Hippocampal formation (tissue), 2 donors: ENCODE results near the gene TGFBR2.
"Not testable (repeated sequence)": the region's sequence is repeated elsewhere in the genome, so short reads cannot be mapped to it uniquely, and the experiment has no call there.

Source experiments
- DNase-seq, 2 donors: peaks; one replicate each; lab custom pipeline; 2025; lab: John Stamatoyannopoulos, UW

Gene TGFBR2

DNA sequence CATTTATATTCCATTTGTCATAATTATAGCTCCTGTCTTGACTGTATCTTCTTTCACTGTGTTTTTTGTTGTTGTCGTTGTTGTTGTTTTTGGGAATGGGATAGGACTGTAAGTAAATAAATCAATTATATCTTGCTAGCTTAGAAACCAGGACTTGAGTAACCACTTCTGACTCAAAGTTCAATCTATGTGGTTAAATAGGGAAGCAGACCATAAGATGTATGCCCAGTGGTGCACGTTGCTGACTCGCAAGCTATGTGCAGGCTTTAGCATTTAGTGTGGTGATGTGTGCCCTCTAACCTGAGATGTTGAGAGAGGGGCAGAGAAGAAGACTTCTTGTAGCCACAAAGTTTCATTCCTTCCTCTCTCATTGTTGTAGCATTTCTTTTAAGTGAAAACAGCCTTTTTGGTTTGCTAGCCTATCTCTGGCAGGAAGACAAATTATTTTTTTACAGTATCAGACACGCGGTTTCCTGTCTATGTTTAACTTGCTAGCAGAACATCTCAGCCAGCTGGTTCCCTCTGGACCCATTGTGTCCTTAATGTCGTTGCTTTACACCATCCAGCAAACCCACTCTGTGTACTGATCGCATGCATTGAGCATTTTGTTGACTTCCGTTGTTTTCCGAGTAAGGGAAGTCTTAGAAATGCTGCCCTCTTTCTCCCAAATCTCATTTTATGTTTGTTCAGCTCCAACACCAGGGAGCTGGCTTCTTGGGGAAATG, 52.1 kb downstream of the TGFBR2 start:
- DNase-seq, result no peak

DNA sequence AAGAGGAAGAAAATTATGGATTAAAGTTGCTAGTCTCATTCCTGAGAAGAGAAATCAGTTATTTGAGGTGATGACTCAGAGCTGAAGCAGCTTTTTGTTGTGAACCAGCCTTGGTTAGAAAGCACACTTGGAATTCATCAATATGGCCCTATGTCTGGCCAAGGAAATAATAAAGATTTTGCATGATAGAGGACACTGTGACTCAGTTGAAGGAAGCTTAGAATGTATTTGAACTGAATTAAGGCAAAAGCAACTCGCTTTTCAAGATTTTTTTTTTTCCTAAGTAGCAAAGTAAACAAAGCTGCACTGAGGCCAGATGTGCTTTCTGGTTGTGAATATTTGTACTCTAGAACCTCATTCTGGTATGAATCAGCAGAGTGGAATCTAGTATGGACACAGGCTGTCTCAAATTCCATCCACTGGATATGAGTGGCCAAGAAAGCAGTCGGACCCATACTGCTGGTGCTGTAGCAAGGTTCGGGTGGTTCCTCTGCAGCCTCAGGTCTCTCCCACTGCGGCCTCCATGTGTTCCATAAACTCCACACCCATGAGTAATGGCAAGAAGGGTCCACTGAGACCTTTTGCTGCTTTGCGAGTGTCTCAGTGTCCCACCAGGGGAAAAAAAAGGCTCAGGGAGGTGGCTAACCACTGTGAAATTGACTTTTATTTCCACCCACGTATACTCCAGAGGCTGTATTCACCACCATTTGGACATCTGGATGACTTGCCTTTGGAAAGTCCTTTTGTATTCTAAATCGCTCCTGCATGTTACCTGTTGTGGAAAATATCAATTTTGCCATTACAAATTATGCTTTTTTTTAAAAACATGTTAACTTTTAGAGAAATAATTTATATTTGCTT, 53.1 kb downstream of the TGFBR2 start:
- DNase-seq, result no peak

DNA sequence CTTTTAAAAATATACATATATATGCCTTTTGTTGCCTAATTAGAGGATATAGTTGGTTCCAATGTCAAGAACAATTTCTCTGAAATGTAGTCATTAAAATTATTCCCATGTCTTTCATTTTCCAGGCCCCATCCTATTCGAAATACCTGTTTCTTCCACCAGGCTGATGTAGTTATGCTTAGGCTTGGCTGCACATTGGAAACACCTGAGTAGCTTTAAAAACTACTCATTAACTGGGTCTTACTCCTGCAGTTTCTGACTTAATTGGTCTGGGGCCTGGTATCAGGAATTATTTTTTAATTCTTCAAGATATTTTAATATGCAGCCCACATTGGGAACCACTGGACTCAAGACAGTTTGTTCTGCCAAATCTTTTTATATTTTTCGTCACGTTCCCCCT, 53.7 kb downstream of the TGFBR2 start:
- no peak for DNase-seq

DNA sequence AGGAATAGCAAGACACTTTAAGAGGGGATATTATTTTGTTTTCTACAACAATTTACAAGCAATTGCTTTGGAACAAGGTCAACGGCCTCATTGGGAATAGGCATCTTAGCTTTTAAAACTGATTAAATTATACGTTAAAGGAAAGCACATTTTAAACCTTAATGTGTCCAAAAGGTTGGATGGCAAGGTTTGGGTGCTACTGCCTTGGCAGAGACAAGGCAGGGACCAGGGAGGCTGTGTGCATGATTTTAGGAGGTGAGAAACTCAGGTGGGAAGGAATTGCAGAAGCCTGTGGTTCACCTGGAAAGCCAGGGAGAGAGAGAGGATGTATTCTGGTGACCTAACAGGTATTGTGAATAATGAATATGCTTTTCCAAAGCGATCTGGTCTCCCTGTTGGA, 54.3 kb downstream of the TGFBR2 start:
- DNase-seq, result no peak

DNA sequence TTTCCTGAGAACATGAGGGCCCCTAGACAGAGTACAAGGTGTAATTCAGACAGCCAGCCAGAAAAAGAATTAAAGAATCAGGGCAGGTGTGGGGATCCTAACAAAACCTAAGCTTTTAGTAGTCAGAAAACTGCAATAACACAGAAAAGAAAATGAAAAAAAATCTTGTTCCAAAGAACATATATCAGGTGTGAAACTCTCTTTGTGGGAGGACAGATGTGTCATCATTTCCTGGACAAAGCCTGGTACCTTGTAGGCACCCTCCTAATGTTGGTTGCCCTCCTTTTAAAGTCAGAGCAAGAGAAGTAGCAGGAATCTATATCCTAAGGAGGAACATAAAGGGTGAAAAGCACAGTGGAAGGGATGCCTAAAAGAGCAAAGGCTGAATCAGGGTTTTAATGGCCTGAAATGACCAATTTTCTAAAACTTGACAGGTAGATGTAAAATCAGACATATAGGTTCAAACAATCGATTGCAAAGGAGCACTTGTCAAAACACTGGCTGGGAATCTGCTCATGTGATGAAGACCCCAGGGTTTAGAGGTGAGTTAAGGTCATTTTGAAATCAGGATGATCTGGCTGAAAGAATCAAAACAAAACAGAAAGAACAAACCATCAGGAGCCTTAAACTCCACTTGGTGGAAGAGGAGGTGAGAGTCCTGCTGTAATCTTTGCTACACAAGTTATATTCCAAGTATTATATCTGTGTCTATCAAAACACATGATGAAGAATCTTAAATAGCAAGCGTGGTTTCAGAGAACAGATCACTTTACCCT, 54.9 kb downstream of the TGFBR2 start:
- DNase-seq, result no peak

DNA sequence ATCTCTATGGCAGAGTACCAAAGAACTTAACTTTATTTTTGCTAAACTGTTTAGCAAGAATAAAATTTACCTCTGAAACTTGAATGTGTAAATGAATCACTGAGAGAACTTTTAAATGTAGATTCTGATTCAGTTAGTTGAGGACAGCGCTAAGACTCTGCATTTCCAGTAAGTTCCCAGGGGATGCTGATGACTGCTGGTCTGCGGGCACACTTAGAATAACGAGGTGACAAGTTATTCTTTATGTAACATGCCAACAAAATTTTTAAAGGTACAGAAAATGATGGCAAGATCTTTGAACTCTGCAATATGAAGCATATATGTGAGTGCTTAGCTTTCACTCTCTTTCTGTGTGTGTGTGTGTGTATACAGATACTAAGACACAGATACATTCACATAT, 56.4 kb downstream of the TGFBR2 start:
- DNase-seq, result no peak

DNA sequence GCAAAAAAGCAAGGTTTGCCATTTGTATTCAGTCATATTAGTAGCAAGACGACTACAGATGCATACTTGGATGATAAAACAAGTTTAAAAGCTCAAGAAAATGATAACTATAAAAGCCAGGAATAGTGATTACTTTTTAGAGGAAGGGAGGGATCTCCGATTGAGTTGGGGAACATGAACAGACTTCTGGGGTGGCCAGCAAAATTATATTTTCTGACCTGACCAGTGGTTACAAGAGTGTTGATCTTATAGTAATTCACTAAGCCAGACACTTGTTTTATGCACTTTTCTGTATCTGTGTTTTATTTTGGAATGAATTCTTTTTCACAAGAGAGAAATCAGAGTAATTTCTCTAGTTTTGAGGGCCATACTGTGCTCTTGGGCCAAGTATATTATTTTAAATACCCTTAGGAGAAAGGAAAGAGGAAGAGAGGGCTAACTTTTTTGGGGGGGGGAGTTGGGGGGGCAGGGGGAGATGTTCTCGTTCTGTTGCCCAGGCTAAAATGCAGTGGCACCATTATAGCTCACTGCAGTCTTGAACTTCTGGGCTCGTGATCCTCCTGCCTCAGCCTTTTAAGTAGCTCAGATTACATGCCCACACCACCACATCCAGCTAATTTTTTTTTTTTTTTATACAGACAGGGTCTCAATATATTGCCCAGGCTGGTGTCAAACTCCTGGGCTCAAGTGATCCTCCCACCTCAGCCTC, 57.3 kb downstream of the TGFBR2 start:
- DNase-seq, result no peak

DNA sequence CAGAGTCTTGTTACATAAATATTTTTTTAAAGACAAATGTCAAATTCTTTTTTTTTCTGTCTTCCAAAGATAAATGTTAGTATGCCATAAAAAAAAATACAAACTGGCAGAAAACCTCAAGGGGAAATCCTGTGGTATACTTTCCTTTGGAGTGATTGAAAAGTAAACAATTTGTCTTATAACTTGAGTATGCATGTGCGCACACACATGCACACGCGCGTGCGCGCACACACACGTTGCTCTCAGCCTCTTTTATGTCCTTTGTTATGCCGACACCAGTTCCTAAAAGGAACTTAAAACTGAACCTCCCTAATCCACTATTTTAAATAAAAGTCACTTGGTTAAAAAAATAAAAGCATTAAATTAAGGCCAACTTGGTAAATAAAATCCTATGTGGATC, 58.1 kb downstream of the TGFBR2 start:
- DNase-seq, result no peak

DNA sequence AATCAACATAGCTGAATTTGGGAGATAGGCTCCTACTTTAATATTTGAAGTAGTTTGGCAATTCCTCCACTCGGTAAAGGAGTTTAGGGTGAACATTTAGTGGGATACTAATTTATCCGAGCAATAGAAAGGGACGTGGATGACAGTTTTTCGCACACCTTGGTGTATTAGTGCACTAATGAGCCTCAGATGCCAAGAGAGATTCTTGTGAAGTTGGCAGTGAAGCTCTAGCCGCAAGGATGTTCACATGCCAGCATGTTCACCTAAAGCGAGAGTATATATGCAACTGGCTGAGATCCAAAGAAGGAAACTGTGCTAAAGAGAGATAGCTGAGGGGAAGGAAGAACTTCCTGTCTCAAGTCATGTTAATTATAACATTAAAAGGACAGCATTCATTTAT, 58.5 kb downstream of the TGFBR2 start:
- DNase-seq, result no peak

DNA sequence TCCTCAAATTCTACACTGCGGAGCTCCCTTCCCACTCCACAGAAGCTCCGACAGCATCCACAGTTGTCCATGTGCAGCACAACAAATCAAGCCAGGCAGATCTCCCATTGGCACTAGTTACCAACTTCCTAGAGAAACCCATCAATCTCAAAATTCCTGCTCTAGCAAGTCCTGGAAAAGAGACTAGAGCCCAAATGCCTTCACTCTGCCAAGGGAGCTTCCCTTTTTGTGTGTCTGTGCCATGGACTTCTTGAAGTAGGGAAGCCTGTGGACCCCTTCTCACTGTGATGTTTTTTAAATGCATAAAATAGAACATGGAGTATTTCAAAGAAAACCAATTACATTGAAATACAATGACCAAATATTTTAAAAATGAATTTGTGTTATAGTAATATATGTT, 59.1 kb downstream of the TGFBR2 start:
- no peak for DNase-seq

DNA sequence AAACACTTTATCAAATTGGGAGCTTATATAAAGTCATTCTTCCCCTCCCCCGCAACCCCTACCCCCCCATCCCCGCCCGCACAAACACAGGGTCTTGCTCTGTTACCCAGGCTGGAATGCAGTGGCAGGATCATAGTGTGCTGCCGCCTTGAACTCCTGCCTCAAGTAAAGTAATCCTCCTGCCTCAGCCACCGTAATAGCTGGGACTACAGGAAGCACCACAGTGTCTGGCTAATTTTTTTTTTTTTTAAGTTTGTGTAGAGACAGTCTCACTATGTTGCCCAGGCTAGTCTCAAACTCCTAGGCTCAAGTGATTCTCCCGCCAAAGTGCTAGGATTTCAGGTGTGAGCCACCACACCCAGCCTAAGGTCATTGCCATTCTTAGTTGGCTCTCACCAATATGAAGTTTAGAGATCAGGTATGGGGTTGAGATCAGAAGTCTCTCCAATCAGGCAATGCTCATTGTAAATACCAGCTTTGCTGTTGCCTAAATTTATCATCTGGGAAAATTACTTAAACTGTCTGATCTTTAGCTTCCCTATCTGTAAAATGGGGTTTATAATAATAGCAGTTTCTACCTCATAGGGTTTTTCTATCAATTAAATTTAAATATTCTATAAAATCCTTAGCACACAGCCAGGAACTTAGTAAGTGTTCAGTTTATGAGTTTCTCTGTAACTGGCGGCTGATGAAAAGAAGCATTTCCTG, 60.3 kb downstream of the TGFBR2 start:
- DNase-seq, result no peak

DNA sequence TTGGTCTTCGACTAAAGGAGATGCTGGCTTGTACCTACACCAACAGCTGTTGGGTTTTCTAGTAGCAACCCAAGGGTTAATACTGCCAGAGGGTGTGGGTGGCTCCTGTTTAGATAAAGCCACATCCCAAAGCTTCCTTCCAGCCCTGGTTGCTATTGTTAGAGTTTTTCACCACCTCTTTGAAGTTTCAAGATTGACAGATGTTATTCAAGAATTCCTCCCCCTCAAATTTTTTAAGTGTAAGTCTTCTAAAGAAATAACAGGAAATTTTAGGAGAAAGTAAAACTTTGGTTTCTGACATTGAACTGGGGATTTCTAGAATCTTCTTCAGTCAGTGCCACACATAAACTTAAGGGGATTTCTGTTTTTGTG, 60.9 kb downstream of the TGFBR2 start:
- DNase-seq, result no peak

DNA sequence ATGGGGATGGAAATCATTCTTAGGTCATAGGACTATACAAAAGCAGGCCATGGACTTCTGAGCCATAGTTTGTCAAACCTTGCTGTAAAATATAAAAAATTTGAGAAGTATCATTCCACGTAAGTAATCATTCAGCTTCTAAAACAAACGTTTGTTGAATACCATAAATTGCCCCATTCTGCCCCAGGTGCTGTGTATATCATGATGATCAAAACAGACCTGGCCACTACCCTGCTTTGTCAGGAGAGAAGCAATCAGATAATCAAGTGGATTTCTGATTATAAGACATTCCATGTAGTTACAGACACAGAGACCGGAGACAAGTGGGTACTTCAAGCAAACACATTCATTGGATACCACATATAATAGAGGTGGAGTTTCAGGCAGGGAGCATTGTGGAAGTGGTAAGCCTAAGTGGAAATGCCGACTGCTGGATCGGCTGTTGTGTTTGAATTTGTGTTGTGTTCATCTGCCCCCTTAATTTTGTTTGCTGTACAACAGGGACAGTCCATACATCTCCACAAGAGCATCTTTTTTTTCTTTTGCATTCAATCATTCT, 61.7 kb downstream of the TGFBR2 start:
- DNase-seq, result no peak

DNA sequence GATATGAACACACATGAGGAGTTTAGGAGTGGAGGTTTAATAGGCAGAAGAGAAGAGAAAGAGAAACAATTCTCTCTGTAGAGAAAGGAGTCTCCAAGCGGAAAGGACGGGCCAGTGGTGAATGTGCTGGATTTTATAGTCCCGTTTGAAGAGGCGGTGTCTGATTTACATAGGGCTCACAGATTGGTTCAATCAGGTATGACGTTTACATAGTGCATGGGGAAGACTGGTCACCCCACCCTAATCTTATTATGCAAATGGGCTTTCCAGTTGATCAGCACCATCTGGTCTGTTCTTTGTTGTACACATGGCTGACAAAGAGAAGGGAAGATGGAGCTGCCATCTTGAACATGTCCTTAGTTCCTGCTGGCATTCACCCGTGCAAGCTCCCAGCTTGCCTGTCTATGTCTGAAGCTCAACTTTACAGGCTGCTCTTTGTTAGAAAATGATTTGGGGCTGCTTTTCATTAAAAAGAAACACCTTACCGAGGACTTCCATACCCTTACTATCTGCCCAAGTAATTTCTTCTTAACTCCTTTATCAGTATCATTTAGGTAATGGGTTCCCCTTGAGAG, 63.0 kb downstream of the TGFBR2 start:
- not testable (repeated sequence) for DNase-seq

DNA sequence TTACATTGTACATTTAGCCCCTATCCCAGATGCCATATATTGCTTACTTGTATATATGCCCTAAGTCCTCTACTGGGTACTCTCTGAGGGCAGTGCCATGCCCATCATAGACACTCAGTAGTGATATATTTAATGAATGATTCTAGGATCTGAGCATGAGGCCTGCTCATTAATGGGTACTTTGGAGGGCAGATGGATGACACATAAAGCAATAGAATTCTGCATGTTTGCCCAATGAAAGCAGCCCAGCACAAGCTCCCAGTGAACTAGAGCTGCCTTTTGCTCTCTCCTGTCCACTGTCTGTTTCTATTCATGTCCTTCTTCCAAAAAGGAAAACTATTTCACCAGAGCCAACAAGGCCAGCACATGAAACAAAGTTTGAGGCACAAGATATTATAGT, 63.9 kb downstream of the TGFBR2 start:
- no peak for DNase-seq

DNA sequence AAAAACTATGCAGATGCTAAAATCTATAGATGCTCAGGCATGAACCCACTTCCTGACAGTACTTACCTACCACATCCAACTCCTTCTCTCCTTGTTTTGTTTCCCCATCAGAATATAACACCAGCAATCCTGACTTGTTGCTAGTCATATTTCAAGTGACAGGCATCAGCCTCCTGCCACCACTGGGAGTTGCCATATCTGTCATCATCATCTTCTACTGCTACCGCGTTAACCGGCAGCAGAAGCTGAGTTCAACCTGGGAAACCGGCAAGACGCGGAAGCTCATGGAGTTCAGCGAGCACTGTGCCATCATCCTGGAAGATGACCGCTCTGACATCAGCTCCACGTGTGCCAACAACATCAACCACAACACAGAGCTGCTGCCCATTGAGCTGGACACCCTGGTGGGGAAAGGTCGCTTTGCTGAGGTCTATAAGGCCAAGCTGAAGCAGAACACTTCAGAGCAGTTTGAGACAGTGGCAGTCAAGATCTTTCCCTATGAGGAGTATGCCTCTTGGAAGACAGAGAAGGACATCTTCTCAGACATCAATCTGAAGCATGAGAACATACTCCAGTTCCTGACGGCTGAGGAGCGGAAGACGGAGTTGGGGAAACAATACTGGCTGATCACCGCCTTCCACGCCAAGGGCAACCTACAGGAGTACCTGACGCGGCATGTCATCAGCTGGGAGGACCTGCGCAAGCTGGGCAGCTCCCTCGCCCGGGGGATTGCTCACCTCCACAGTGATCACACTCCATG, 65.3 kb downstream of the TGFBR2 start:
- no peak for DNase-seq

DNA sequence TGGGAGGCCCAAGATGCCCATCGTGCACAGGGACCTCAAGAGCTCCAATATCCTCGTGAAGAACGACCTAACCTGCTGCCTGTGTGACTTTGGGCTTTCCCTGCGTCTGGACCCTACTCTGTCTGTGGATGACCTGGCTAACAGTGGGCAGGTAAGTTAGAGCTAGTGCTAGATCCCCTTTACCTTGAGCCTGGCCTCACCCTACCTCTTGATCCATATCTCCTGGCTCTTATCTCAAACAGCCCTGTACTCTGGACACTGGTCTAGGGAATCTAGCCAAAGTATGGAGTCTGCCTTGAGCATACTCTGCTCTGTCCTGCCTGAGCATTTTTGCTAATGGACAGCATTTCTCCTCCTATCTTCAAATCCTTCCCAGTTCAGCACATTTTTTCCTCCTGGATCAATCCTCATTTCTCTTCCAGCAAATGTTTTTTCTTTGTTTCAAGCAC, 65.9 kb downstream of the TGFBR2 start:
- no peak for DNase-seq

DNA sequence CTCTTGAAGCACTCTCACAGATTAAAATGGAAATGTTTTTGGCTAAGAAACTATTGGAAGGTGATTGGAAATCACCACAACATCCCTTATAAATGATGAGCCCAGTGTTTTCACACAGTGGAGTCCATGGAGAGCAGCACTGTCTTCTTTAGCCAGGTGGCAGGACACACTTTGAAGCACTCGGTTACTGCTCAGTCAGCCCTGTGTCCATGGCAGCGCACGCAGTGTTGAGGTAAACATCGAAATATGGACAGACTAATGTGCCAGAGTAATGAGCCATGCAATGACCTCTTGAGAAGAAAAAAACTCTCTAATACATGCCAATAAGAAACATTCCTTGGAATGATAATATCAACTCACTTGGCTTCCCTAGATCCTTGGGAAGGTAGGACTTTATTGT, 66.6 kb downstream of the TGFBR2 start:
- DNase-seq, result no peak

DNA sequence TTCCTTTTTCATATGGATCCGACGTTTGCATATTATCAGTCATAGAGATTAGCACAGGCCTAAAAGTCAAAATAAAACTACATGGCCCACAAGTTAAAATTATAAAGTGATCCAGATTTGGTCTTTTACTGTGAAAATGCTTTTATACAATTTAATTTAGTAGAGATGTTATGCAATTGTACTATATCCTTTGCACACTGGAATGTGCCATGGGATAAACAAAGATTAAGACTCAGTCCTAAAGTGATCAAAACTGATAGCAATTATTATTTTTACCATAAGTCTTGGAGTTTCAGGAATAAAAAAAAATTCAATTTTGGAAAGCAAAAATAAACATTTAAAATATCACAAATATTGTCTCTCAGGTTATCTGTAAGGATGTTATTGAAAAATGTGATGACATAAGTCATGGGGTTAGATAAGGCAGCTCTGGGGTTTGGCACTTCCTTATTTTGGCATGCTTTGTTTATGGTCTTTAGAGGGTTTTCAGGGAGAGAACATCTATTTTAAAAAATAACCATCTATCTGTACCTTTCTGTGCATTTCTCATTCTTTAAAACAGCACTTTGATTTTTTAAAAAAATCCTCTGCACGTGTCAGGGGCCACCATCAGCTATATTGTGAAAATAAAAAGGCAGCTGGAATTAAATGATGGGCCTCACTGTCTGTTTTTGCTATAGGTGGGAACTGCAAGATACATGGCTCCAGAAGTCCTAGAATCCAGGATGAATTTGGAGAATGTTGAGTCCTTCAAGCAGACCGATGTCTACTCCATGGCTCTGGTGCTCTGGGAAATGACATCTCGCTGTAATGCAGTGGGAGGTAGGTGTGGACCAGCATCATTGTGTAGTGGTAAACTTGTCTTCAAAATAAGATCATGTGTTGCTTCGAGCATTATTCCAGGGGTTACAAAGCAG, 67.3 kb downstream of the TGFBR2 start:
- no peak for DNase-seq
